ENCODE data around the gene FGF12.

- TF ChIP-seq CTCF (IDR thresholded peaks at IDR 0.05; ENCODE audit: low read length): no peak
- TF ChIP-seq EZH2 (IDR thresholded peaks at IDR 0.05; ENCODE audit: borderline replicate concordance, low read length): no peak
Measured at GRCh38 chr3:192106543-192106942, 620.8 kb downstream of the FGF12 start.
